ES-I3 (cell line): ENCODE data around the gene BAIAP3.

ENCODE experiments used
- H3K36me3 ChIP-seq: 2 replicates; pipeline ENCODE4 v1.6.1; 2013; ENCODE audit warnings: mild to moderate bottlenecking, low read length, control low read depth, moderate library complexity; ENCODE audit not compliant: insufficient read depth
- H3K4me1 ChIP-seq: 2 replicates; pipeline ENCODE4 v1.6.1; 2013; ENCODE audit warnings: mild to moderate bottlenecking, control low read depth, low read length; ENCODE audit not compliant: insufficient read depth
- H3K9ac ChIP-seq: 2 replicates; pipeline ENCODE4 v1.6.1; 2013; ENCODE audit warnings: low read depth, mild to moderate bottlenecking, low read length, moderate library complexity
- H3K9me3 ChIP-seq: 2 replicates; pipeline ENCODE4 v1.6.1; 2013; ENCODE audit warnings: mild to moderate bottlenecking, low read length, moderate library complexity; ENCODE audit not compliant: control insufficient read depth, insufficient read depth

The BAIAP3 gene

DNA sequence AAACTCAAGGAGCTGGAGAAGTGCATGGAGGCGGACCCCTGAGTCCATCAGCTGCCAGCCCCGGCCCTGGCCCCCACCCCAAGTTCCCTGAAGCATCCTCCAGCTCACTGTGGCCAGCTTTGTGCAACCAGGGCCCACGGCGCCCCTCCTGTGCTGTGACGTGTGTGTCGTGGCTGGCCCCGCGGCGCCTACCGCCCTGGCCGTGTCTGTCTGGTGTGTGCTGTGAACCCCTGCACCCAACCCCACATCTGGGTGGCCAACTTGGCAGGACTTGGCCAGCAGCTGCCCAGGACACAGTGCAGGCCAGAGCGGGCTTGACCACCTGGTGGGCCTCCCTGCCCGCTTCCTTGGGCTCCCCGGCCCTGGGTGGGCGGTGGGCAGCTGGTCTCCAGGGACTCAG, 15.0 kb downstream of the BAIAP3 start:
- H3K4me1 ChIP-seq, result 0 out of 2 replicates have a peak, but pooled peaks cover 3% of the 10 kb centered on the region
- H3K36me3 ChIP-seq, result no peaks in the 10 kb centered on the region
- H3K9ac ChIP-seq, result no peak overlapping the region
- H3K9me3 ChIP-seq, result no peaks in the 10 kb centered on the region

DNA sequence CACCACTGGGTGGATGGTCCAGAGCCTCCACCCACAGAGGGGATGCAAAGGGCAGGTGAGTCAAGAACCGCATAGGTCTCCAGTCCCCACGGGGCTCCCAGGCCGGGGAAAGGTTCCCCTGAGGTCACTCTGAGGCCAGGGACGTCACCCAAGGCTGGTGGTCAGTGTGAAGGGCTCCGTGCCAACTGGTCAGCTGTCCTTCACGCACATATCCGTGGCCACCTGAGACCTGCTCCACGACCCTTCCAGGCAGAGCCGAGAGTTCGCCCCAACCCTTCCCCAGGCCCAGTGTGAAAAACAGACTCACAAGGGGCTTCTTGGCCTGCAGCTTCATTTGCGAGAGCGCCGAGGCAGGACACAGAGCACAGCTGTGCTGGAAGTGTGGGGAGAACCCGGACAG, 15.5 kb downstream of the BAIAP3 start:
- H3K36me3 ChIP-seq, result no peaks in the 10 kb centered on the region
- H3K9ac ChIP-seq, result no peak overlapping the region
- 0 out of 2 replicates have a peak, but pooled peaks cover 3% of the 10 kb centered on the region for H3K4me1 ChIP-seq
- H3K9me3 ChIP-seq, result no peaks in the 10 kb centered on the region

DNA sequence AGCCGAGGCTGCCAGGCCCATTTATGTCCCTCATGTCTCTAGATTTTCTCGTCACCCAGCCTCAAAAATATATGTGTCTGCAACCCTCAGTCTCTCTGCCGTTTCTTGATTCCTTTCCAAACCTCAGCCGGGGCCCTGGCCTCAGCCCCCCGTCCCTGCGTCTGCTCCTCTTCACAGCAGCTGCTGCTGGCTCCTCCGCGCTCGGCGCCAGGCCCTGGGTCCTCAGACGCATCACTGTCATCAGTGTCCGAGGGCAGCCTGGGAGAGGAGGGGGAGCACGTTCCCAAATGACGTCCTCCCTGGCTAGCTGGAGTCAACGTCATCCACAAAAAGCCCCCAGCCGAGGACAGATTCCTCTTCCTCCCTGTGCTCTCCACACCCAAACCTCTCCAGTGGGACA, 15.9 kb downstream of the BAIAP3 start:
- no peaks in the 10 kb centered on the region for H3K36me3 ChIP-seq
- 0 out of 2 replicates have a peak, but pooled peaks cover 3% of the 10 kb centered on the region for H3K4me1 ChIP-seq
- no peaks in the 10 kb centered on the region for H3K9me3 ChIP-seq
- no peak overlapping the region for H3K9ac ChIP-seq

DNA sequence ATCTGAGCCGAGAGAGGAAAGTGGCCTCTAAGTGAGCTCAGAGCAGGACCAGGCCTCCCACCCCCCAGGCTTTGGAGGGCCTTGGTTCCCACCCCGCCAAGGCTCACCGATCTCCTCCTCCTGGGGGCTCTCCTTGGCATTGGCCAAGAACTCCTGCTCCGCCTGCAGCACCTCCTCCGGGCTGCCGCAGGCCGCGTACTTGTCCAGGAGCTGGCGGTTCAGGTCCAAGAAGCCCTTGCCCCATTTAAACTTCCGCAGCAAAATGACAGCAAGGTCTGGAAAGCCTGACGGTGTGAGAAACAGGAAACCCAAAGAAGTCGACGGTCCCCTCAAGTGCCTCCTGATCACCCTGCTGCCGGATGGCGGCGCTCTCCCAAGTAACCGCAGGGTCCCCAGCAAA, 16.5 kb downstream of the BAIAP3 start:
- Histone ChIP-seq H3K36me3 (no peaks in the 10 kb centered on the region), H3K4me1 (0 out of 2 replicates have a peak, but pooled peaks cover 3% of the 10 kb centered on the region), H3K9ac (no peak overlapping the region), H3K9me3 (no peaks in the 10 kb centered on the region)

DNA sequence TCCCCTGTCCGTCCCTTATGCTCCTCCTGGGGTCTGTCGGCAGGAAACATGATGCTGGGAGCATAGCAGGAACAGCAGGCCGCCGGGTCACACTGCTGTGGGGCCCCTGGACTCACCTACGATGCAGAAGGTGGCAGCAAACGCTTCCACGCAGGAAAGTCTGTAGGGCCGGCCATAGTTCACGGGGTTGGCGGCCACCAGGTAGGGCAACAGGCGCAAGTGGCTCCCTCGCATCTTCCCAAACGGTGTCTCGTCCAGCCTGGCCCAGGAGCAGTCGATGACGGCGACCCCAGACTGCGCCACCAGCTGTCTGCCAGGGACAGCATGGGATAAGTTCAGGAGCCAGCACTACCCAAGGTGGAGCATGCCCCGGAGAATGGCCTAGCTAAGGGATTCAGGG, 17.2 kb downstream of the BAIAP3 start:
- 0 out of 2 replicates have a peak, but pooled peaks cover 3% of the 10 kb centered on the region for H3K4me1 ChIP-seq

DNA sequence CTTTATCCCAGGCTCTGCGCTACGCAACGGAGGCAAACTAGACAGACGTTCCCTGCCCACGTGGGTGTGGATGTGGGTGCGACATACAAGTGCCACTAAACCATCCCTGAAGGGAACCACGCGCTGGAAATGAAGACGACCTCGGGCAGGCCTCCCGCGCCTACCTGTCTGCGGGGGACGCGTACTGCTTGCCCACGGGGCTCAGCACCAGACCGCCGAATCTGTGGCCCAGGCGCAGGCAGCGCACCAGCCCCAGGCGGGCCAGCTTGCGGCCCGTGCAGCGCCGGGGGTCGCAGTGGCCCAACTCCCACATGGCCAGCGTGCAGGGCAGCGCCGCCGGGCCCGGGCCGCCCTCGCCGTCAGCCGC, 17.8 kb downstream of the BAIAP3 start:
- Histone ChIP-seq H3K9ac (peak overlapping the region; percentile 72), H3K9me3 (no peaks in the 10 kb centered on the region), H3K36me3 (no peaks in the 10 kb centered on the region), H3K4me1 (0 out of 2 replicates have a peak, but pooled peaks cover 3% of the 10 kb centered on the region)

More for the DNA sequence above, 17.2 kb downstream of the BAIAP3 start:
- H3K9me3 ChIP-seq, result no peaks in the 10 kb centered on the region
- peak overlapping the region; percentile 72; the same call in 1 of the 2 replicates for H3K9ac ChIP-seq
- H3K36me3 ChIP-seq, result no peaks in the 10 kb centered on the region

DNA sequence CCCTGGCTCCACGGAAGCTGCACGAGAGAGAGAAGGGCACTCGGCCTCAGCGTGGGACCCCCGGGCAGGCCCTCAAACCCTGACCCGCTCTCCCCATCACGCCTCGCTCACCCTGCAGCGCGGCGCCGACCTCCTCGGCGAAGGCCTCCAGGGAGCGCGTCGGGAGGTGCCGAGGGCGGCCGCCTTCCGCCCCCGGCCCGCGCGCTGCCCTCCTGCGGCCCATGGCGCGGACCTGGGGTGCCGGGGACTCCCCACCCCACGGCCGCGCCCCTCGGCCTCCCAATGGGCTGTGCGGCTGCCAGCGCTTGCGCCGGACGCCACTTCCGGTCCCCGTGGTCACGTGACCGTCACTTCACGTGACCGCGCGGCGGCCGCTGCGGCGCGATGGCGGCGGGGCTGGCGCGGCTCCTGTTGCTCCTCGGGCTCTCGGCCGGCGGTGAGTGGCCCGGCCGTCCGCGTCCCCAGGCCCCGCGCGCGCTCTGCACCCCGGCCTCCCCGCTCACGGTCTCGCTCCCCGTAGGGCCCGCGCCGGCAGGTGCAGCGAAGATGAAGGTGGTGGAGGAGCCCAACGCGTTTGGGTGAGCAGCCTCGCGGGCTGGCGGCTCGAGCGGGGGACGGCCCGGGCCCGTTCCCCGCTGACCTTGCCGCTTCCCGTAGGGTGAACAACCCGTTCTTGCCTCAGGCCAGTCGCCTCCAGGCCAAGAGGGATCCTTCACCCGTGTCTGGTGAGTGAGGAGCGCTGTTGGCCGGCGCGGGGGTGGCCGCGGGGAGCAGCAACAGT, 18.3 kb downstream of the BAIAP3 start, which contains the start of the genes GNPTG and TSR3:
GNPTG (plus strand) TSS at position 350 of the 781 bp plus-strand sequence; CDS start at position 385, 35 bp downstream.
TSR3 (minus strand) TSS at position 297 of the 781 bp plus-strand sequence; CDS start at position 223, 74 bp downstream.
- peak within 1 kb of the TSS; percentile 72 for H3K9ac ChIP-seq
- H3K9me3 ChIP-seq, result no peaks in the 10 kb centered on the region
- H3K4me1 ChIP-seq, result 0 out of 2 replicates have a peak, but pooled peaks cover 3% of the 10 kb centered on the region
- H3K36me3 ChIP-seq, result no peaks in the 10 kb centered on the region

DNA sequence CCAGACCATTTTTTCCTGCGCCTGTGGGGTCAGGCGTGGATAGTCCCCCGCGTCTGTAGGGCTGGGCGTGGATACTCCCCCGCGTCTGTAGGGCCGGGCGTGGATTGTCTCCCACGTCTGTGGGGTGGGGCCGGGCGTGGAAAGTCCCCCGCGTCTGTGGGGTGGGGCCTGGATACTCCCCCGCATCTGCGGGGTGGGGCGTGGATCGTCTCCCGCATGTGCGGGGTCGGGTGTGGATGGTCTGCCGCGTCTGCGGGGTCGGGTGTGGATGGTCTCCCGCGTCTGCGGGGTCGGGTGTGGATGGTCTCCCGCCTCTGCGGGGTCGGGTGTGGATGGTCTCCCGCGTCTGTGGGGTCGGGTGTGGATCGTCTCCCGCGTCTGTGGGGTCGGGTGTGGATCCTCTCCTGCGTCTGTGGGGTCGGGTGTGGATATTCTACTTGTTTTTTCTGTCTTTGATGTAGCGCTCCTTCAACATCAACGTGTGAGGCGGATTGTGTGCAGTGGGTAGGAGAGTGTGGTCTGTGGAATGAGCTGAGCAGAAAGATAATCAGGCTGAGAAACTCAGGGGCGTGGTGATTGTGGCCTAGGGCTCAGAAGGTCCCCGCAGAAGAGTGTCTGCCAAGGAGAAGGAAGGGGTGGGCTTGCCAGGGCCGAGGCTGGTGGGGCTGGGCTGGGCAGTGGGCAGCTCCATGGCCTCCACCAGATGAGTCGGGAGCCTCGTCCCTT, 21.5 kb downstream of the BAIAP3 start:
- no peaks in the 10 kb centered on the region for H3K36me3 ChIP-seq
- no peaks in the 10 kb centered on the region for H3K9me3 ChIP-seq
- H3K4me1 ChIP-seq, result 0 out of 2 replicates have a peak, but pooled peaks cover 3% of the 10 kb centered on the region
- no peak overlapping the region for H3K9ac ChIP-seq

DNA sequence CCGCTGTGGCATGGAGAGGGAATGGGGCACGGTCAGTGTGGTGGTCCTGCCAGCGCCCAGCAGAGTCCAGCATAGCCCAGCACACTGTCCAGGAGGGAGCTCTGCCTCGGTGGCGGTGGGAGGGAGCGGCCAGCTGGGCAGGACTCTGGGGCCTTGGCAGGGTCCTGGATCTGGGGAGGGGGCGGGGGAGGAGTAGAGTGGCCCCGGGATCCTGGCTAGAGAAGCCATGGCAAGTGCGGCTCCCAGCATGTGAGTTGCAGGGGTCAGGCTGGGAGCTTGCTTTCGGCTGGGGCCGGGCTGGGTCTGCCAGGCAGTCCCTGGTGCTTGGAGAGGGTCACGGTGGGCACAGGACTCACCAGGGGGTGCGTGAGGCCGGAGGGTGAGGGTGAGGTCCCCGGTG, 22.1 kb downstream of the BAIAP3 start:
- Histone ChIP-seq H3K36me3 (no peaks in the 10 kb centered on the region), H3K9ac (no peak overlapping the region), H3K9me3 (no peaks in the 10 kb centered on the region), H3K4me1 (0 out of 2 replicates have a peak, but pooled peaks cover 3% of the 10 kb centered on the region)

DNA sequence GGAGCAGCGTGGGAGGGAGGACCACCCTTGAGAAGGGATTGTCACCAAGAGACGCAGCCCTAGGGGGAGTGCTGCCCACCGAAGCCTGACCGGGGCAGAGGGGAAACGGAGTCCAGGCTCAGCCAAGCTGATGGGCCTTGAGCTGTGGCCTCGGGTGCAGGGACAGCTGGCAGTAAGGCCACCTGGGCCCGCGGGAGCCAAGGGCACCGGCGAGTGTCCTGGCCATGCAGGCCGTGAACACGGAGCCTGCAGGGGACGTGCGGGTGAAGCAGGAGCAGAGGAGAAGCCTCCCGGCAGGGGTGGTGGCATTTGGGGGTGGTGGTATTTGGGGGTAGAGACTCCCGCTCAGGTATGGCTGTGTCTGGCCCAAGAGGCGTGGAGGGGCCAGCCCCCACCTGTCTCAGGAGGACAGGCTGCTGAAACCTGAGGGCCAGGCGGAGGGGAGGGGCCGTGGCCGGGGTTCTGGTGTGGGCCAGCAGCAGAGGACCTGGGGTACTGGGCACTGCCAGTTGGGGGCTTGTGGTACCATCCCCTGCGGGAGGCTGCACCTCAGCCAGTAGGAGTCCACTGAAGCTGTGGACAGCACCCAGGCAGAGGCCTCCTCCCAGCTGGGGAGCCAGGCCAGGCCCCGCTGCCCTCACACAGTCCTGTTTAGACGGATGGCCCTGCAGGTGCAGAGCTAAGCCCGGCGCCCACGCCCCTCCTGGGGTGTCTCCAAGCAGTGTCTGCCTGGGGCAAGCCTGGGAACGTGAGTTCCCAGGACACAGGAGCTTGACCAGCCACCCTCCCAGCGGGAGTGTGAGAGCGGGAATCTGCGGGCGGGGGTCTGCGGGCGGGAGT, 22.8 kb downstream of the BAIAP3 start:
- Histone ChIP-seq H3K36me3 (no peaks in the 10 kb centered on the region), H3K9me3 (no peaks in the 10 kb centered on the region), H3K9ac (no peak overlapping the region), H3K4me1 (0 out of 2 replicates have a peak, but pooled peaks cover 3% of the 10 kb centered on the region)

DNA sequence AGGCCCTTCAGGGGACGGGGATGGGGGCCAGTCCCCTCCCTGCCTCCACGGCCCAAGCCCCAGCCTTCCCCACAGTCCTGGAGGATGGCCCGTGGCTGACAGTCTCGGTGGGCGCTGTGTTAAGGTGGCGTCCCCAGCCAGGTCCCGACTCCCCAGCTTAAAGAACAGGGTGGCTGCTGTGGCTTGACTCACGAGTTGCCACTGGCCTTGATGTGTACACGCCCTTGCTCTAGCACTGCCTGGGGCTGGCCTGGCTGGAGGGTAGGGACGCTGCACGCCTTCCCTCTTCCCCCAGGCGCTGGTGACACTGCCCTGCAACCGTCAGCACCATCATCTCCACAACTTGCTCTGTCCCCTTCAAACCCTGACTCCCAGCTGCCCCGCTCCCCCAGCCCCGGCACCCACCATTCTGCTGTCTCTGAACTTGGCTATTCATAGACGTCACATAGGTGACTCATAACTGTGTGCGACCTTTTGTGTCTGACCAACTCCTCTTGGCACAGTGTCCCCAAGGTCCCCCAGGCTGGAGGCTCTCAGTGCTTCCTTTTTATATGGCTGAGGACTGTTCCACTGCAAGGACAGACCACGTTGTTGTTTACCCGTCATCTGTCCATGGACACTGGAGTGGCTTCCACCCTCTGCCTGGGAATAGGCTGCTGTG, 24.6 kb downstream of the BAIAP3 start:
- H3K9ac ChIP-seq, result no peak overlapping the region
- peaks cover 7% of the 10 kb centered on the region; the same call in 1 of the 2 replicates for H3K36me3 ChIP-seq
- H3K4me1 ChIP-seq, result no peaks in the 10 kb centered on the region
- H3K9me3 ChIP-seq, result no peaks in the 10 kb centered on the region

DNA sequence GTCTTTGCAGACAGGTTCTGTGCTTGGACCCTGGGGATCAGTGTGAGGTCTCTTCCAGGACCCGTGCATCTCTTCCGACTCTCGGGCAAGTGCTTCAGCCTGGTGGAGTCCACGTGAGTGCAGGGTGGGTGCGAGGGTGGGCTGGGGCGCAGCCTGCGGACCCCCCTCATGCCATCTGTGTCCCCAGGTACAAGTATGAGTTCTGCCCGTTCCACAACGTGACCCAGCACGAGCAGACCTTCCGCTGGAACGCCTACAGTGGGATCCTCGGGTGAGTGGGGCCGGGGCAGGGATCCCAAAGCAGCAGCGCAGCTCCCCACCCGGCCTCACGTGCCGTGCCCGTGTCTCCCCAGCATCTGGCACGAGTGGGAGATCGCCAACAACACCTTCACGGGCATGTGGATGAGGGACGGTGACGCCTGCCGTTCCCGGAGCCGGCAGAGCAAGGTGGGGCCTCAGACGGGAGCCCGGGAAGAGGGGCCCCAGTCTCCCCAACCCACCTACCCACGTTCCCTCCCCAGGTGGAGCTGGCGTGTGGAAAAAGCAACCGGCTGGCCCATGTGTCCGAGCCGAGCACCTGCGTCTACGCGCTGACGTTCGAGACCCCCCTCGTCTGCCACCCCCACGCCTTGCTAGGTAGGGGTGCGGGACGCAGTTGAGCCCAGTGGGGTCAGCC, 28.4 kb downstream of the BAIAP3 start:
- H3K4me1 ChIP-seq, result no peaks in the 10 kb centered on the region
- no peaks in the 10 kb centered on the region for H3K9me3 ChIP-seq
- no peak overlapping the region for H3K9ac ChIP-seq
- H3K36me3 ChIP-seq, result peaks cover 14% of the 10 kb centered on the region

DNA sequence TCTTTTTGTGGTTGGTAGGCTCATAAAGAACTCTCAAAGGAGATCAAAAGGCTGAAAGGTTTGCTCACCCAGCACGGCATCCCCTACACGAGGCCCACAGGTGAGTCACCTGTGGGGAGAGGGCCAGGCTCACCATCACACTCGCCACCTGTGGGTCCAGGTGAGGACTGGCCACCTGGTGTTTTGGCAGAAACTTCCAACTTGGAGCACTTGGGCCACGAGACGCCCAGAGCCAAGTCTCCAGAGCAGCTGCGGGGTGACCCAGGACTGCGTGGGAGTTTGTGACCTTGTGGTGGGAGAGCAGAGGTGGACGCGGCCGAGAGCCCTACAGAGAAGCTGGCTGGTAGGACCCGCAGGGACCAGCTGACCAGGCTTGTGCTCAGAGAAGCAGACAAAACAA, 29.4 kb downstream of the BAIAP3 start:
- Histone ChIP-seq H3K9ac (no peak overlapping the region), H3K4me1 (no peaks in the 10 kb centered on the region), H3K36me3 (peaks cover 14% of the 10 kb centered on the region), H3K9me3 (no peaks in the 10 kb centered on the region)
